Measurements from ENCODE around the gene RALGPS1.

RALGPS1 gene

GRCh38 chr9:127121628-127122175, 207.1 kb downstream of the RALGPS1 start:
- H3K27ac ChIP-seq: peak overlapping the region; percentile 36
- peak overlapping the region; percentile 64 for H2AFZ ChIP-seq
- H3K36me3 ChIP-seq (ENCODE audit: control insufficient read depth, insufficient read depth, low read length): no peaks in the 10 kb centered on the region
- TF ChIP-seq, protein P1, sequence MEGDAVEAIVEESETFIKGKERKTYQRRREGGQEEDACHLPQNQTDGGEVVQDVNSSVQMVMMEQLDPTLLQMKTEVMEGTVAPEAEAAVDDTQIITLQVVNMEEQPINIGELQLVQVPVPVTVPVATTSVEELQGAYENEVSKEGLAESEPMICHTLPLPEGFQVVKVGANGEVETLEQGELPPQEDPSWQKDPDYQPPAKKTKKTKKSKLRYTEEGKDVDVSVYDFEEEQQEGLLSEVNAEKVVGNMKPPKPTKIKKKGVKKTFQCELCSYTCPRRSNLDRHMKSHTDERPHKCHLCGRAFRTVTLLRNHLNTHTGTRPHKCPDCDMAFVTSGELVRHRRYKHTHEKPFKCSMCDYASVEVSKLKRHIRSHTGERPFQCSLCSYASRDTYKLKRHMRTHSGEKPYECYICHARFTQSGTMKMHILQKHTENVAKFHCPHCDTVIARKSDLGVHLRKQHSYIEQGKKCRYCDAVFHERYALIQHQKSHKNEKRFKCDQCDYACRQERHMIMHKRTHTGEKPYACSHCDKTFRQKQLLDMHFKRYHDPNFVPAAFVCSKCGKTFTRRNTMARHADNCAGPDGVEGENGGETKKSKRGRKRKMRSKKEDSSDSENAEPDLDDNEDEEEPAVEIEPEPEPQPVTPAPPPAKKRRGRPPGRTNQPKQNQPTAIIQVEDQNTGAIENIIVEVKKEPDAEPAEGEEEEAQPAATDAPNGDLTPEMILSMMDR (IDR thresholded peaks at IDR 0.05): no peak
- H3K9me3 ChIP-seq (ENCODE audit: control insufficient read depth, low read length): no peaks in the 10 kb centered on the region
- no peak overlapping the region for H3K9ac ChIP-seq
- H3K4me2 ChIP-seq (ENCODE audit: low read length): peak overlapping the region; percentile 18
- peaks cover 7% of the 10 kb centered on the region for H3K4me1 ChIP-seq
- no peaks in the 10 kb centered on the region for H3K79me2 ChIP-seq
- H3K27me3 ChIP-seq (ENCODE audit: control insufficient read depth, insufficient read depth, low read length): no peaks in the 10 kb centered on the region
- peak overlapping the region; percentile 41 for H3K4me3 ChIP-seq (ENCODE audit: low read depth, low read length)

DNA sequence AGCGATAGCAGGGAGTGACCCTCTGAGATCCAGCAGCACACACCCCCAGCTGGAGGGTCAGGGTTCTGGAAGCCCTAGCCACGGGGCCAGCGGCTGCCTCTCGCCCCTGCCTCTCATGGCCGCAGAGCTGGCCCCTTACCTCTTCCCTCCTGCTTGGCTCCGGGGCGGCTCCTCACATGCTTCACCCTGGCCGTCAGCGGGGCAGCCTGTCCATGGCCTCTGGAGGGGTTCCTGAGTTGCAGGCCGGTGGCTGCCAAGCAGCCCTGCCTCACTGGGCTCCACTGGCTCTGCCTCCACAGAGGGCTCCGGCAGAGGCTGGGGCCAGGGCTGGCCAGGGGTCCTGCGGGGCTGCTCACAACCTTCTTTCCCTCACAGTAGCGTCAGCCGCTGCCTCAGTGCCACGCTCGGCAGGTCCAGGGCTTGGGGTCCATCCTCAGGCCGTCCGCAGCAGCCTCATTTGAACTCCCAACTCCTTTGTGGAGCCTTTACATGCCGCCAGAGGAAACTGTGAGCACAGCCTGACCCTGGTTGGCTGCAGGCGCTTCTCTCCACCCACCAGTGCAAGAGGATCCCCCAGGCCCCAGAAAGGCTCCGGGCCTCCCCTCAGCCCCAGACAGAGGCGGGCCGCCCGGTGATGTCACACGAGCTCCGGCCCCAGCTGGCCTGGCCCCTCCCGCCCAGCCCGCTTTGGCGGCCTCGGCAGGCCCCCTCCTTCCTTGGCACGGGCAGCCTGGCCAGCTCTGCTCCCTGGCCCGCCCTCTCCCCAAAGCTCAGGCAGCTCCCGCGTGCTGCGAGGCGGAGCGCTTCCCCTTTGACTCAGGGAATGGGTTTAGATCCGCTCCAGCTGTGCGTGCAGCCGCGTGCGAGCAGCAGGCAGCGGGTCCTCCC, 207.8 kb downstream of the RALGPS1 start, which contains the start of gene ANGPTL2:
ANGPTL2 (minus strand) TSS at position 460 of the 888 bp plus-strand sequence. CDS start 13,904 bp downstream, outside the sequence.
- no peaks in the 10 kb centered on the region for H3K79me2 ChIP-seq
- H3K9ac ChIP-seq: no peak within 1 kb of the TSS
- H2AFZ ChIP-seq: peak within 1 kb of the TSS; percentile 64
- H3K27ac ChIP-seq: peak within 1 kb of the TSS; percentile 36
- peaks cover 7% of the 10 kb centered on the region for H3K4me1 ChIP-seq
- H3K27me3 ChIP-seq (ENCODE audit: control insufficient read depth, insufficient read depth, low read length): no peaks in the 10 kb centered on the region
- H3K36me3 ChIP-seq (ENCODE audit: control insufficient read depth, insufficient read depth, low read length): no peaks in the 10 kb centered on the region
- peak within 1 kb of the TSS; percentile 41 for H3K4me3 ChIP-seq (ENCODE audit: low read depth, low read length)
- TF ChIP-seq, protein P1 (IDR thresholded peaks at IDR 0.05): no peak
- H3K4me2 ChIP-seq (ENCODE audit: low read length): peak within 1 kb of the TSS; percentile 18
- no peaks in the 10 kb centered on the region for H3K9me3 ChIP-seq (ENCODE audit: control insufficient read depth, low read length)

DNA sequence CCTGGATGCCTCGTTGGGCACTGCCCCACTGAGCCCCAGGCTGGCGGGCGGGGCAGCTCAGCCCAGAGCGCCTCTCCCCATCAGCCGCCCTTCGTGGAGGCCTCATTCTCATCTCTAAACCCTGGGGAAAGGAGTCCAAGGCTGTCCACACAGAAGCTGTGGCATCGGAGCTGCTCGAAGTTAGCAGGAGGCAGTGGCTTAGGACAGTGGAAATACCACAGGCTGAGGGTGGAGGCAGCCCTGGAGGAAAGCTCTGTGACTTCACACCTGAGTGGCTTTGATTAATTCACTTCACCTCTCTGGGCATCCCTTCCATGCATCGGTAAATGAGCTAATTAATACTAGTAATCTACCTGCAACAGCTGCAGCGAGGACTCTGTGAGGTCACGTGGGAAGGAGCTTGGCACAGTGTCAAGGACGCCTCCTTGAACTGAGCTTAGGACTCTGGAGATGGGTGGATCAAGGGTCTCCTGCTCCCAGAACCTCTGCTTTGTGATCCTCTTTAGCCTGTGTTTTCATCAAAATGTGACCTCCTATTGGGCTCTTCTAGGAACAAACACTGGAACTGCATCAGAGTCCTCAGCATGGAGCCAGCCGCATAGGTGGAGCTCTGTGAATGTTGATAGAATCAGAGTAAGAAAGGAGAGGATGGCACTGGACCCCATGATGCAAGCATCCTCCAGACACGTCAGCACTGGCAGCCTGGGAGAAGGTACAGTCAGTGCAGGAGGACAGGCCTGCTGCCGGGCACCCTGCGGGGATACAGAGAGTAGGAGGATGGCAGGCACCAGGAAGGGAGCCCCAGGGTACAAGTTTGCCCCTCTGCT, 208.7 kb downstream of the RALGPS1 start:
- TF ChIP-seq, protein P1 (IDR thresholded peaks at IDR 0.05): no peak
- Histone ChIP-seq H3K27ac (peak overlapping the region; percentile 36), H3K4me3 (ENCODE audit: low read depth, low read length) (no peak overlapping the region), H3K79me2 (no peaks in the 10 kb centered on the region), H3K36me3 (ENCODE audit: control insufficient read depth, insufficient read depth, low read length) (no peaks in the 10 kb centered on the region), H2AFZ (peak overlapping the region; percentile 64), H3K27me3 (ENCODE audit: control insufficient read depth, insufficient read depth, low read length) (no peaks in the 10 kb centered on the region), H3K4me1 (peaks cover 7% of the 10 kb centered on the region), H3K9ac (no peak overlapping the region), H3K4me2 (ENCODE audit: low read length) (peak overlapping the region; percentile 18), H3K9me3 (ENCODE audit: control insufficient read depth, low read length) (no peaks in the 10 kb centered on the region)

GRCh38 chr9:127124111-127124531, 209.5 kb downstream of the RALGPS1 start:
- H3K4me2 ChIP-seq (ENCODE audit: low read length): no peak overlapping the region
- H3K4me1 ChIP-seq: peaks cover 7% of the 10 kb centered on the region
- no peaks in the 10 kb centered on the region for H3K27me3 ChIP-seq (ENCODE audit: control insufficient read depth, insufficient read depth, low read length)
- TF ChIP-seq, protein P1 (IDR thresholded peaks at IDR 0.05): no peak
- no peaks in the 10 kb centered on the region for H3K79me2 ChIP-seq
- H3K9me3 ChIP-seq (ENCODE audit: control insufficient read depth, low read length): no peaks in the 10 kb centered on the region
- H3K27ac ChIP-seq: no peak overlapping the region
- H3K36me3 ChIP-seq (ENCODE audit: control insufficient read depth, insufficient read depth, low read length): no peaks in the 10 kb centered on the region
- H3K9ac ChIP-seq: no peak overlapping the region
- H3K4me3 ChIP-seq (ENCODE audit: low read depth, low read length): no peak overlapping the region
- H2AFZ ChIP-seq: no peak overlapping the region

All from parathyroid adenoma (tissue), 2 donors.